ENCODE measurements around the gene TKT.

Gene TKT

GRCh38 chr3:53238886-53239285 lies 16.9 kb downstream of the TKT start:
- DNase-seq = no peak

GRCh38 chr3:53238051-53238850 lies 17.6 kb downstream of the TKT start:
- peak; percentile 74 for DNase-seq

- peak; percentile 68 for DNase-seq
Measured at GRCh38 chr3:53236112-53236841, 19.5 kb downstream of the TKT start.

- no peak for DNase-seq
Measured at GRCh38 chr3:53235545-53235944, 20.3 kb downstream of the TKT start.

GRCh38 chr3:53234841-53235232 lies 21.0 kb downstream of the TKT start:
- DNase-seq = no peak

GRCh38 chr3:53234130-53234840 lies 21.5 kb downstream of the TKT start:
- no peak for DNase-seq

GRCh38 chr3:53232641-53233377 lies 23.0 kb downstream of the TKT start:
- no peak for DNase-seq

- DNase-seq = no peak
Measured at GRCh38 chr3:53231532-53232511, 24.0 kb downstream of the TKT start.

- no peak for DNase-seq
Measured at GRCh38 chr3:53230789-53231188, 25.0 kb downstream of the TKT start.

GRCh38 chr3:53230041-53230621 lies 25.7 kb downstream of the TKT start:
- no peak for DNase-seq

GRCh38 chr3:53229606-53230005 lies 26.2 kb downstream of the TKT start:
- no peak for DNase-seq

GRCh38 chr3:53229171-53229570 lies 26.7 kb downstream of the TKT start:
- no peak for DNase-seq

- DNase-seq = no peak
Measured at GRCh38 chr3:53227993-53228885, 27.6 kb downstream of the TKT start.

GRCh38 chr3:53226841-53227407 lies 28.9 kb downstream of the TKT start:
- DNase-seq = no peak

- no peak for DNase-seq
Measured at GRCh38 chr3:53226142-53226840, 29.5 kb downstream of the TKT start.

GRCh38 chr3:53225651-53226050 lies 30.2 kb downstream of the TKT start:
- DNase-seq = no peak

- no peak for DNase-seq
Measured at GRCh38 chr3:53225181-53225580, 30.6 kb downstream of the TKT start.

- no peak for DNase-seq
Measured at GRCh38 chr3:53224536-53224935, 31.3 kb downstream of the TKT start.

GRCh38 chr3:53224026-53224425 lies 31.8 kb downstream of the TKT start:
- DNase-seq = no peak
